Astrocyte (in vitro differentiated cells and primary cell): ENCODE results near the gene PASD1. TPM values are rescaled to one million over a fixed set of nuclear protein-coding genes. Genes with fewer than 3 reads are reported as not detected.
A peak's percentile ranks its signal among the peaks of the same experiment; 100 is the strongest.
"Not testable (repeated sequence)": the region's sequence is repeated elsewhere in the genome, so short reads cannot be mapped to it uniquely, and the experiment has no call there.

ENCODE experiments used
- DNase-seq: peaks from one replicate; pipeline ENCODE4 v3.0.0-alpha.2; 2010; ENCODE audit warnings: low read depth
- FAIRE-seq: peaks from 2 replicates; lab custom pipeline; 2011; peaks lifted over from hg19 to GRCh38; lab: Jason Lieb, UNC
- H2AFZ ChIP-seq: 2 replicates; pipeline ENCODE4 v1.6.0; 2012; ENCODE audit warnings: low read depth, low read length, inconsistent platforms
- H3K27ac ChIP-seq: 2 replicates; pipeline ENCODE4 v1.5.1; 2011; ENCODE audit warnings: low read depth, low read length, inconsistent platforms
- H3K27me3 ChIP-seq: 2 replicates; pipeline ENCODE4 v1.6.0; 2011; ENCODE audit warnings: low read length, inconsistent platforms; ENCODE audit not compliant: insufficient read depth
- H3K36me3 ChIP-seq: 2 replicates; pipeline ENCODE4 v1.5.1; 2011; ENCODE audit warnings: low read length, inconsistent platforms; ENCODE audit not compliant: insufficient read depth
- H3K4me1 ChIP-seq: 2 replicates; pipeline ENCODE4 v1.5.1; 2011; ENCODE audit warnings: low read length, inconsistent platforms; ENCODE audit not compliant: insufficient read depth
- H3K4me2 ChIP-seq: 2 replicates; pipeline ENCODE4 v1.6.0; 2012; ENCODE audit warnings: low read length, inconsistent platforms
- H3K4me3 ChIP-seq: 2 replicates; pipeline ENCODE4 v1.5.1; 2011; ENCODE audit warnings: low read depth, mild to moderate bottlenecking, low read length, inconsistent platforms; ENCODE audit not compliant: insufficient read depth
- H3K79me2 ChIP-seq: 2 replicates; pipeline ENCODE4 v1.6.0; 2012; ENCODE audit warnings: mild to moderate bottlenecking, low read length, inconsistent platforms; ENCODE audit not compliant: insufficient read depth
- H3K9ac ChIP-seq: 2 replicates; pipeline ENCODE4 v1.6.0; 2012; ENCODE audit warnings: mild to moderate bottlenecking, low read length, inconsistent platforms
- H3K9me3 ChIP-seq: 2 replicates; pipeline ENCODE4 v1.5.1; 2012; ENCODE audit warnings: low read depth, mild to moderate bottlenecking, low read length, inconsistent platforms; ENCODE audit not compliant: insufficient read depth
- H4K20me1 ChIP-seq: 2 replicates; pipeline ENCODE4 v1.6.0; 2012; ENCODE audit warnings: low read length, inconsistent platforms; ENCODE audit not compliant: insufficient read depth
- H3K27ac Mint-ChIP-seq: one replicate; pipeline ENCODE4 v1.8.0; 2021; ENCODE audit warnings: mild to moderate bottlenecking, mixed read lengths; ENCODE audit not compliant: unreplicated experiment
- H3K27me3 Mint-ChIP-seq: one replicate; pipeline ENCODE4 v1.8.0; 2021; ENCODE audit warnings: low read depth, mixed read lengths; ENCODE audit not compliant: unreplicated experiment
- H3K36me3 Mint-ChIP-seq: one replicate; pipeline ENCODE4 v1.8.0; 2021; ENCODE audit warnings: low read depth, mixed read lengths; ENCODE audit not compliant: unreplicated experiment
- H3K4me1 Mint-ChIP-seq: one replicate; pipeline ENCODE4 v1.8.0; 2021; ENCODE audit warnings: low read depth, mixed read lengths; ENCODE audit not compliant: unreplicated experiment
- H3K4me3 Mint-ChIP-seq: one replicate; pipeline ENCODE4 v1.8.0; 2021; ENCODE audit warnings: mild to moderate bottlenecking, moderate library complexity, mixed read lengths; ENCODE audit not compliant: unreplicated experiment
- H3K9me3 Mint-ChIP-seq: one replicate; pipeline ENCODE4 v1.8.0; 2021; ENCODE audit warnings: mild to moderate bottlenecking, mixed read lengths; ENCODE audit not compliant: unreplicated experiment
- EZH2 ChIP-seq: IDR thresholded peaks from 2 replicates; pipeline ENCODE4 v1.6.1; 2012; ENCODE audit warnings: mild to moderate bottlenecking, low read length, inconsistent platforms; ENCODE audit not compliant: insufficient read depth
- total RNA-seq: library from RNA; stranded (reverse); gene quantifications from 2 replicates; pipeline ENCODE4 v1.2.1, GENCODE V29; 2021
- TF ChIP-seq, protein P1 (sequence below): IDR thresholded peaks from 2 replicates; pipeline ENCODE4 v1.5.1; 2011; ENCODE audit warnings: low read depth, mild to moderate bottlenecking, inconsistent platforms, low read length, moderate library complexity; ENCODE audit not compliant: insufficient read depth

Gene PASD1
- total RNA-seq, 1 donor from 2014 or later, result not detected

DNA sequence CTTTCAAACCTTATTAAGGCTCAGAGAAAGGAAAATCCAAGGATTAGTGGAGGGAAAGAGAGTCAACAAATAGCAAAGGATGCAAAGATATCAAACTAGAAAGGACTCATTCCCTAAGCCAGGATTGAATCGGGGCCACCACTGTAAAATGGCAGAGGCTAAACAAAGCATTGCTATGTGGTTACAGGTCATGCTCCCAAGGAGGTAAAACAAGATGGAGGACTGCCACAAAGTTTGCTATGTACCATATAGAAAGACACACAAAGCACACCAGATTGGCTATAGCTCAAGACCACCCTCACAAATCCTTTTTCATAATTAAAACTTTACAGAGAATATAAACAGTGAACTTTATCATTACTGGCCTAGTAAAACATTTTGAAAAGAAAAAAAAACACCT, 25.9 kb upstream of the PASD1 start:
- H3K27me3 ChIP-seq, result no peaks in the 10 kb centered on the region
- Mint-ChIP-seq H3K27me3 (no peaks in the 10 kb centered on the region), H3K4me1 (no peaks in the 10 kb centered on the region), H3K27ac (no peak overlapping the region), H3K36me3 (no peaks in the 10 kb centered on the region), H3K4me3 (no peak overlapping the region), H3K9me3 (no peaks in the 10 kb centered on the region)
- no peaks in the 10 kb centered on the region for H3K79me2 ChIP-seq
- H2AFZ ChIP-seq, result no peak overlapping the region
- H3K4me3 ChIP-seq, result no peak overlapping the region
- DNase-seq (no peak), FAIRE-seq (no peak)
- TF ChIP-seq EZH2, result no peak
- TF ChIP-seq, protein P1, sequence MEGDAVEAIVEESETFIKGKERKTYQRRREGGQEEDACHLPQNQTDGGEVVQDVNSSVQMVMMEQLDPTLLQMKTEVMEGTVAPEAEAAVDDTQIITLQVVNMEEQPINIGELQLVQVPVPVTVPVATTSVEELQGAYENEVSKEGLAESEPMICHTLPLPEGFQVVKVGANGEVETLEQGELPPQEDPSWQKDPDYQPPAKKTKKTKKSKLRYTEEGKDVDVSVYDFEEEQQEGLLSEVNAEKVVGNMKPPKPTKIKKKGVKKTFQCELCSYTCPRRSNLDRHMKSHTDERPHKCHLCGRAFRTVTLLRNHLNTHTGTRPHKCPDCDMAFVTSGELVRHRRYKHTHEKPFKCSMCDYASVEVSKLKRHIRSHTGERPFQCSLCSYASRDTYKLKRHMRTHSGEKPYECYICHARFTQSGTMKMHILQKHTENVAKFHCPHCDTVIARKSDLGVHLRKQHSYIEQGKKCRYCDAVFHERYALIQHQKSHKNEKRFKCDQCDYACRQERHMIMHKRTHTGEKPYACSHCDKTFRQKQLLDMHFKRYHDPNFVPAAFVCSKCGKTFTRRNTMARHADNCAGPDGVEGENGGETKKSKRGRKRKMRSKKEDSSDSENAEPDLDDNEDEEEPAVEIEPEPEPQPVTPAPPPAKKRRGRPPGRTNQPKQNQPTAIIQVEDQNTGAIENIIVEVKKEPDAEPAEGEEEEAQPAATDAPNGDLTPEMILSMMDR, result no peak
- H3K9ac ChIP-seq, result no peak overlapping the region
- H3K4me2 ChIP-seq, result no peak overlapping the region
- no peaks in the 10 kb centered on the region for H3K36me3 ChIP-seq
- H4K20me1 ChIP-seq, result no peaks in the 10 kb centered on the region
- no peaks in the 10 kb centered on the region for H3K4me1 ChIP-seq
- no peak overlapping the region for H3K27ac ChIP-seq
- no peaks in the 10 kb centered on the region for H3K9me3 ChIP-seq

DNA sequence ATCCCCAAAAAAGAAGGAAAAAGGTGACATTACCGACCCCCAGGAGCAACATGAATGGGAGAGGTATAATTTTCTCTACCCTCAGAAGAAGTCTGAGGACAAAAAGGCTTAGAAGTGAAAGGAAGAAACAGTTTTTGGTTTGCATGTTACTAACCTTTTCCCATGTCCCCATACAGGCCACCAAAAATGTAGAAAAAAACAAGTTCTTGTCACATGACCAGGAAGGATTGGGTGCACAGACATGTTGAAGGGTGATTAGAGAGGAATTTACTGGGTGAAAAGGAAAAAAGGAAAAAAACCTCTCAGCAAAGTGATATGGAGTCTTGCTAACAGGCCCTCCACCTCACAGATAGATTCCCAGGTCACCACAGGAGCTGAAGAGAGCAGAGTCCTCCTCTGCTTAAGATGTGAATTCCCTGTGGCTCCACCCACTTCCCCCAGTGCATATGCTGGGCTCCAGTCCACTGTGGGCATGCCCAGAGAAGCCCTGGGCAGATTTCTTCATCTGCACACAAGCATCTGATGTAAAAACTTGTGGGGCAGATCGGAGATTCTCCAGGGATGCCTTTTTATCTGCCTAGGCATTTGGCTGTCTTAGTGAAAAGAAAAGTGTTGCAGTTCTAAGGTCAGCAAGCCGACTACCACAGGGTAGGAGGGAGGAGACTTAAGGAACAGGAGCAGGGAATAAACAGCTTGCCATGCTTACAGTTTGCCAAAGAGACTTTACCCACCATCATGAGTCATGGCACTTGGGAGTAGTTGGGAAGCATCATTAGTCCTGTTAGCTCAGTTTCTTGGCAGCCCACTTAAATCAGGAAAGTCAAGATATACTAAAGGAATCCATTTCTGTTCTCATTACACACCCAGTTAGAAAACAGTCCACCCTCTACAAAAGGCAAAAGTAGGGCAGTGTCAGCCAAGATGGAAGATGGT, 25.0 kb upstream of the PASD1 start:
- DNase-seq (no peak), FAIRE-seq (no peak)
- no peaks in the 10 kb centered on the region for H3K36me3 Mint-ChIP-seq
- H3K27ac Mint-ChIP-seq, result no peak overlapping the region
- no peak overlapping the region for H3K4me2 ChIP-seq
- no peaks in the 10 kb centered on the region for H3K79me2 ChIP-seq
- no peaks in the 10 kb centered on the region for H4K20me1 ChIP-seq
- no peak overlapping the region for H3K27ac ChIP-seq
- peaks cover under 1% of the 10 kb centered on the region for H3K4me1 Mint-ChIP-seq
- no peaks in the 10 kb centered on the region for H3K36me3 ChIP-seq
- H3K9ac ChIP-seq, result no peak overlapping the region
- no peaks in the 10 kb centered on the region for H3K27me3 ChIP-seq
- no peaks in the 10 kb centered on the region for H3K9me3 ChIP-seq
- no peak overlapping the region for H3K4me3 ChIP-seq
- H3K9me3 Mint-ChIP-seq, result no peaks in the 10 kb centered on the region
- TF ChIP-seq, protein P1, result no peak
- TF ChIP-seq EZH2, result no peak
- no peak overlapping the region for H2AFZ ChIP-seq
- no peaks in the 10 kb centered on the region for H3K4me1 ChIP-seq
- no peak overlapping the region for H3K4me3 Mint-ChIP-seq
- H3K27me3 Mint-ChIP-seq, result no peaks in the 10 kb centered on the region

DNA sequence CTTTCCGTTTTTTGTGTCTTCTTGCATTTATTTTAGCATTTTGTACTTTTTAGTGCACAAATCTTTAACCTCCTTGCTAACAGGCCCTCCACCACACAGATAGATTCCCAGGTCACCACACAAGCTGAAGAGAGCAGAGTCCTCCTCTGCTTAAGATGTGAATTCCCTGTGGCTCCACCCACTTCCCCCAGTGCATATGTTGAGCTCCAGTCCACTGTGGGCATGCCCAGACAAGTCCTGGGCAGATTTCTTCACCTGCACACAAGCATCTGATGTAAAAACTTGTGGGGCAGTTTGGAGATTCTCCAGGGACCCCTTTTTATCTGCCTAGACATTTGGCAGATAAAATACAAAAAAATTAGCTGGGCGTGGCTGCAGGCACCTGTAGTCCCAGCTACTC, 19.8 kb upstream of the PASD1 start:
- no peak overlapping the region for H2AFZ ChIP-seq
- H3K79me2 ChIP-seq, result no peaks in the 10 kb centered on the region
- no peak overlapping the region for H3K4me2 ChIP-seq
- Mint-ChIP-seq H3K27me3 (no peaks in the 10 kb centered on the region), H3K9me3 (no peaks in the 10 kb centered on the region), H3K4me1 (peaks cover 3% of the 10 kb centered on the region), H3K36me3 (no peaks in the 10 kb centered on the region), H3K4me3 (no peak overlapping the region), H3K27ac (peak overlapping the region; percentile 96)
- no peaks in the 10 kb centered on the region for H3K27me3 ChIP-seq
- no peaks in the 10 kb centered on the region for H3K4me1 ChIP-seq
- H4K20me1 ChIP-seq, result no peaks in the 10 kb centered on the region
- no peak for DNase-seq
- TF ChIP-seq, protein P1, result no peak
- no peak for TF ChIP-seq EZH2
- H3K9ac ChIP-seq, result no peak overlapping the region
- no peaks in the 10 kb centered on the region for H3K9me3 ChIP-seq
- no peaks in the 10 kb centered on the region for H3K36me3 ChIP-seq
- FAIRE-seq, result no peak
- no peak overlapping the region for H3K27ac ChIP-seq
- no peak overlapping the region for H3K4me3 ChIP-seq

DNA sequence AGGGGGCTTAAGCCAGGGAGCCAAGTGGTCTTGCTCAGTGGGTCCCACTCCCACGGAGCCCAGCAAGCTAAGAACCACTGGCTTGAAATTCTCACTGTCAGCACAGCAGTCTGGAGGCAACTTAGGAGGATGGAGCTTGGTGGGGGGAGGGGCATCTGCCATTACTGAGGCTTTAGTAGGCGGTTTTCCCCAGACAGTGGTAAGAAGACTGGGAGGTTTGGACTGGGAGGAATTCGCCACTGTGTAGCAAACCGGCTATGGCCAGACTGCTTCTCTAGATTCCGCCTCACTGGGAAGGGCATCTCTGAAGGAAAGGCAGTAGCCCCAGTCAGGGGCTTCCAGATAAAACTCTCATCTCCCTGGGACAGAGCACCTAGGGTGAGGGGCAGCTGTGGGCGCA, 17.2 kb upstream of the PASD1 start:
- H3K9ac ChIP-seq, H4K20me1 ChIP-seq, FAIRE-seq, H3K4me1 ChIP-seq, H3K4me1 Mint-ChIP-seq, H3K4me3 Mint-ChIP-seq, H3K79me2 ChIP-seq, H3K4me2 ChIP-seq, H3K9me3 ChIP-seq, H3K27me3 ChIP-seq, H3K27ac Mint-ChIP-seq, DNase-seq, H3K9me3 Mint-ChIP-seq, H3K36me3 Mint-ChIP-seq, H2AFZ ChIP-seq, H3K36me3 ChIP-seq, H3K27ac ChIP-seq, H3K4me3 ChIP-seq, H3K27me3 Mint-ChIP-seq: not testable (repeated sequence)
